Stimulated activated CD4-positive, alpha-beta T cell treated with anti-CD3 and anti-CD28 coated beads, Interleukin-12 subunit alpha, Interleukin-12 subunit beta, amount 100 ng/mL, for 4 hours (primary cell): Measurements from ENCODE around the gene COX4I2.
"Not testable (repeated sequence)": the region's sequence is repeated elsewhere in the genome, so short reads cannot be mapped to it uniquely, and the experiment has no call there.

Experiments
- DNase-seq: peaks from one replicate; pipeline ENCODE4 v3.0.0-alpha.2; 2020

Gene COX4I2

DNA sequence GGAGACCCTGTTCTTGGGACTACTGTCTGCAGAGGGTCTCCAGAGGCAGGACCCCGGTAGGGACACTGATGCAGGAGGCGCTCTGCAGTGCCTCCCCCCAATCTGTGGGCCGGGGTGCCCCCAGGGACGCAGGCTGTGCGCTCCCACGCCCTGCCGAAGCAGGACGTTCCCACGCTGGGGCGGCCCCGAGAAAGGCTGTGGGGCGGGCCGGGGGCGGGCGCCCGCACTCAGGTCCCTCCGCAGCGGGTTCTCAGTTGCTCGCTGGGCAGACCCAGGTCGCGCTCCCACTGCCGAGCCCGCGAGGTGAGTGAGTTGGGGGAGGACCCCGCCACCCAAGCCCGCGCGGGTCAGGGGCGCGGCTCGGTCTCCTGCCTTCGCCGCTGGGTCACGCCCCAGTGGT, at the start of gene COX4I2:
Gene COX4I2 (plus strand): TSS at position 253 of the 400 bp plus-strand sequence. CDS start 1,106 bp downstream, outside the sequence.
- no peak for DNase-seq

- no peak for DNase-seq
Observed at GRCh38 chr20:31590717-31591225, 46.9 kb upstream of the COX4I2 start.

GRCh38 chr20:31593221-31594001, 44.3 kb upstream of the COX4I2 start:
- no peak for DNase-seq

DNA sequence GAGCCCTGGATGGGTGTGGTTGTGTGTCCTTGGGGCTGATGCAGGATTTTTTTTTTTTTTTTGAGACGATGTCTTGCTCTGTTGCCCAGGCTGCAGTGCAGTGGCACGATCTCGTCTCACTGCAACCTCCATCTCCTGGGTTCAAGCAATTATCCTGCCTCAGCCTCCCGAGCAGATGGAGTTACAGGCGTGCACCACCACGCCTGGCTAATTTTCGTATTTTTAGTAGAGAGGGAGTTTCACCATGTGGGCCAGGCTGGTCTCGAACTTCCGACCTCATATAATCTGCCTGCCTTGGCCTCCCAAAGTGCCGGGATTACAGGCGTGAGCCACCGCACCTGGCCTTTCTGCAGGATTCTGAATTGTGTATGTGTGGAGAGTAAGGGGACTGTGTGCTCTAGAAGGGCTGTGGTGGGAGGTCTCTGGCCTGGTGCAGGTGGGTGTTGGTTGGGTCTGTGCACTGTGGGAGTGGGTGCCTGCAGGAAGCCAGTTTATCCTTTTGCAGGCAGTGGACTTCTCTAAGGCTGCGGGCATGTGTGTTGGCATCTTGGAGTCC, 43.6 kb upstream of the COX4I2 start:
- DNase-seq = no peak

DNA sequence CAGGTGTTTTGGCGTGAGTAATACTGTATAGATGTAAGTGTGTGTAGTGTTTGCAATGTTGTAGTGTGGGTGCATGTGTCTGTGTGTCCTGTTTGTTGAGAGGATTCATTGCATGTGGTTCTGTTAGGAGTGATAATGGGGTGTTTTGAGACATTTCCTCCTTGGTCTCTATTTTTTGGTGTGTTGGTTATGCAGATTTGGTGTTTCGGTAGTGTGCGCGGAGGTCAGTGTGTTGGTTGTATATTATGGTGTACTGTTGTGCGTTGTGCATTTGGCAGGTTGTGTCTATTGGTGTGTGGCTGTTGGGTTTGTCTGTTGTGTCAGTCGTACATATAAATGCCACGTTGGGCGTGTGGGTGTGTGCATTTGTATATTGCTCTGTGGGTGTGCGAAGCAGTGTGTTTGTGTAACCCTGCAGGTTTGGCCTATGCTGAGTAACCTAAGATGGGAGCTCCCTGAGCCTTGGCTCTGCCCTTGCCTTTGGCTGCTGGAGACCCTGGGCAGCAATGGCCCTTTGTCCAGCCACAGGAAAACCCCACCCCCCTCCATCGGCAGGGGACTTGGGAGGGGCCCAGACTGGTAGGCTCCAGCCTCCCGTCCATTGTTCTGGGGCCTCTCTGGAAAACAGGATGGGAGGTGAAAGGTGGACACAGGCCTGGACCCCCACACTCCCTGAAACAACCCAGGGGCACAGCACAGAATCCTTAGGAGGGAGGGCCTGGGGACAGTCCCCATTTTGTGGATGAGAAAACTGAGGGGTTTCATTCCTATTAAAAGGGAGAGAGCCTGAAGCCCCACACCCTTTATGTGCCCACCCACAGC, 42.9 kb upstream of the COX4I2 start:
- no peak for DNase-seq

DNA sequence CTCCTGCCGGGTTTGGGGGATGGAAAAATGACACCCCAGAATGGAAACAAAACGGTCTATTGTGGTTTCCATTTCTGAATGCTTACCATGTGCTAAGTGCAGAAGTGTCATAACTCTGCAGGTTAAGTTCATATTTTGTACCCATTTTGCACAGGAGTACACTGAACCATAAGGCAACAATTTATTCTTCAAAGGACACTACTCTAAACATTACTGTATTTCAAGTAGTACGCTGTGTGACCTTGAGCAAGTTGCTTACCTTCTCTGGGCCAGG, 42.4 kb upstream of the COX4I2 start:
- no peak for DNase-seq

DNA sequence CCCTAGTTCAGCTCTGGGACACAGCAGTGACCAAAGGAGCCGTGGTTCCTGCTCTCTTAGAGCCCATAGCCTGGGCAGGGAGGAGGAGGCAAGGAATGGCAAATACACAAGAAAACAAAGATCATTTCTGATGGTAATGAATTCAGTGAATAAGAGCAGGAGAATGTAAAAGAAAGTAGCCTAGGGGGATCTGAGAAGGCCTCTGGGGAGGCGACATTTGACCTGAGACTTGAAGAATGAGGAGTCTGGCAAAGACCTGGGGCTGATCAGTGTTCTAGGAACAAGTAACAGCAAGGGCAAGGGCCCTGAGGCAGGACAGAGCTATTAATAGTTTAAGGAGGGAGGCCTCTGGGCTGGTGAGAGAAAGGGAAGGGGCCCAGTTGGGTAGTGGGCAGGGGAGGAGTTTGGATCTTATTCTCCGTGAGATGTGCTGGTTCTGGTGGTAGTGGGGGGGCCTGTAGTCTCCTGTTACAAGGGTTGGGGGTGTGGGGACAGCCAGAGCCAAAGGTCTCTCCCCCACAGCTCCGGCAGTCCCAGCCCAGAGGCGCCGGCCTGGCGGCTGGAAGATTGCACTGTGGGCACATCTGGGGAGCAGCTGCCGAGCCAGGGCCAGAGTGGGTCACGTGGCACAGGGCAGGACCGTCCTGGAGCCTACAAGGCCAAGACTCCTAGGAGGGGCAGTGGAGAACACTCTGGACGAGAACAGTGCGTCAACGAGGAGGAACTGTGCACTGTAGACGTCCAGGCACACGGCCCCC, 41.9 kb upstream of the COX4I2 start:
- DNase-seq = no peak

- not testable (repeated sequence) for DNase-seq
Observed at GRCh38 chr20:31596412-31596715, 41.3 kb upstream of the COX4I2 start.

GRCh38 chr20:31596831-31597480, 40.8 kb upstream of the COX4I2 start:
- DNase-seq = no peak

DNA sequence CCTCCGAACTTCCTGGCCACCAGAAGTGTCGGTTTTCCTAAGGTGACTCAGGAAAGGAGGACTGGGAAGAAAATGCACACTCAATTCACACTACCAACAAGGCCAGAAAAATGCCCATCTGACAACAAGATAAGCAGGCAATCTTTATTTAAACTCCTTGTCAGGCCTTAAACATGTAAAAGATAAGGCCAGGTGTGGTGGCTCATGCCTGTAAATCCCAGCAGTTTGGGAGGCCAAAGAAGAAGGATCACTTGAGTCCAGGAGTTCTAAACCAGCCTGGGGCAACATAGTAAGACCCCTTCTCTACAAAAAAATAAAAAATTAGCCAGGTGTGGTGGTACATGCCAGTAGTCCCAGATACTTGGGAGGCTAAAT, 40.2 kb upstream of the COX4I2 start:
- DNase-seq = no peak

DNA sequence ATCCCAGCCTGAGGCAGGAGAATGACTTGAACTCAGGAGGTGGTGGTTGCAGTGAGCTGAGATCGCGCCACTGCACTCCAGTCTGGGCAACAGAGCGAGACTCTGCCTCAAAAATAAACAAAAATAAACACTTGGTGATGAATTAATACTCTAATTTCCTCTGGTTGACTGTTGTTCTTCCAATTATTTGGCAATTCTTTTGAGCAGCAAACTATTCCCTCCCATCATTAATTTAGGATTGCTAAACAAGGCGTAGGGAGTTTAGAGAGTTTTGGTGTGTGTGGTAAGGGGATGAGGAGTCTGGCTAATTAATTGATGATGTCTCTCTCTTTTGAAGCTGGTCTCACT, 35.3 kb upstream of the COX4I2 start:
- no peak for DNase-seq

GRCh38 chr20:31602779-31603441, 34.8 kb upstream of the COX4I2 start:
- no peak for DNase-seq

DNA sequence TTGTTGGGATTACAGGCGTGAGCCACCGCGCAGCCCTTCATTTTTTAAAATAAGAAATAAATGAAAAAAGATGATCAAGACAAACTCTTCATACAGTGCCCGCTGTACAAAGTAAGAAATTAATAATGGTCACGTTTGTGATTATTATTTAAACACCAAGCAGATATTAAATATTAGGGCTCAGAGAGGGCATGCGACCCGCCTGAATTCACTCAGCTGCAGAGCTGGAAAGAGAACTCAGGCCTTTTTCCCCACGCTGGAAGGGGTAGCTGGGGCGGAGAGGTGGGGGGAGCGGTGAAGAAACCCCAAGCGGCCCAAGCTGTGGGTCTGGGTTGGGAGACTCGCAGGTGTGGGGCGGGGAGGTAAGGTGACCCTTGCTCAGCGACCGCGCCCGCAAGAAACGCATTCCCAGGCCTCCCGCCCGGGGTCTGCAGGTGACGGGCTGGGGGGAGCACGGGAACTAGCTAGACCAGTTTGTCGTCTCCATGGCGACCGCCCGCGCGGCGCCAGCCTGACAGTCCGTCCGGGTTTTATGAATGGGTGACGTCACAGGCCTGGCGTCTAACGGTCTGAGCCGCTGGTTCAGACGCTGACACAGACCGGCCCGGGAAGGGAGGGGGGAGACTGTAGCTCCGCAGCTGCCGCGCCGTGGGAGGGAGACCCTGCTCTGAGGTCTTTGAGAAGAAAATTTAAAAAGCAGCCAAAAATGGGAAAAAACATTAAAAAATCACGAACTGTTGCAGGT, 33.7 kb upstream of the COX4I2 start:
- DNase-seq = peak; percentile 52

GRCh38 chr20:31604567-31605030, 33.1 kb upstream of the COX4I2 start:
- no peak for DNase-seq

- peak; percentile 86 for DNase-seq
Observed at GRCh38 chr20:31605031-31605901, 32.4 kb upstream of the COX4I2 start, which contains the start of gene ID1. ID1 (plus strand) TSS chr20:31605289; CDS start chr20:31605388, 99 bp downstream.

- DNase-seq = no peak
Observed at GRCh38 chr20:31605902-31606803, 31.6 kb upstream of the COX4I2 start.

DNA sequence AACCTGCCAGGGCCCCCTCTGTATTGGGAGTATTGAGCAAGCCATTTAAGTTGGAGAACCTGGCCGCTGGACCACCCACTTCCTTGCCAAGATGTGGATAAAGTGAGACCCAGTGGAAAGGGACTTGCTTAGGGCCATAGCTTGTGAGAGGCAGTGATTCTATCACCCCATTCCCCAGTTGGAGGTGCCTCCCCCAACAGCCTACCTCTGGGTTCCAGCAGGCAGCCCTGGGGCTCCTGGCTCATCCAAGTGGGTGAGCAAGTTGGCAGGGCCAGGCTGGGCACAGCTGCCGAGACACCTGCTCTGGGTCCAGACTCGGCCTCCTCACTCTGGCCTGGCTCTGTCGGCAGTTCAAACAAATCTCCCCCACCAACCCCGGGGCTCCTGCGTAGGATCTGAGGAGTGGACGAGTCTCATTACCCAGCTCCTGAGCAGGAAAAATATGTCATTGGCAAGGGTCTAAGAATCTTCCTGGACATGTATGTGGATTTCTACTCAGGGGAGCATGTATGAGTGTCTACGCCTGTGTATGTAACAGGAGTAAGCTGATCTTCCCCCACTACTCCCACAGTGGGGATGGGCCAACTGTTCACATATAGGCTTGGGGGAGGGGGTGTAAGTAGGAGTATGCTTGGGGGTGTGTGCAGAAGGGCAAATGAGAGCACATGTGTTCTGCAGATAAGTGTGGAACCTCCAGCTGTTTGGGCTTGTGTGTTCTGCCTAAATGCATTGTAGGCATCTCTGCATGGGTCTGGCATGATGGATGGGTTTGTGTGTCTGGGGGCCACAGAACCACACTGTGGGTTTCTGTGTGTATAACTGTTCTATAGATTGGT, 30.7 kb upstream of the COX4I2 start:
- DNase-seq = no peak

- no peak for DNase-seq
Observed at GRCh38 chr20:31607640-31608250, 30.0 kb upstream of the COX4I2 start.
